Transverse colon (tissue), 4 donors: ENCODE data around the gene MIEF1. TPM values are rescaled to one million over a fixed set of nuclear protein-coding genes. Genes with fewer than 3 reads are reported as not detected.

Experiments used
- DNase-seq: peaks from one replicate; pipeline ENCODE4 v3.0.0-alpha.2; 2019
- H3K27ac ChIP-seq, 4 donors: fragments of 200-600 bp; sonication (generic); 2 replicates each; pipeline ENCODE4 v1.5.1; 2016 to 2018; ENCODE audit warnings: inconsistent platforms in 4 of 4
- H3K27me3 ChIP-seq: fragments of 200-600 bp; sonication (generic); 2 replicates; pipeline ENCODE4 v1.5.1; 2017; ENCODE audit warnings: inconsistent platforms
- H3K36me3 ChIP-seq, 4 donors: fragments of 200-600 bp; sonication (generic); 2 replicates each; pipeline ENCODE4 v1.5.1; 2017 to 2019; ENCODE audit warnings: inconsistent platforms in 4 of 4
- H3K4me1 ChIP-seq, 4 donors: fragments of 200-600 bp; sonication (generic); 2 replicates each; pipeline ENCODE4 v1.5.1; 2017 to 2020; ENCODE audit warnings: inconsistent platforms in 4 of 4
- H3K4me3 ChIP-seq, 4 donors: fragments of 200-600 bp; sonication (generic); 1 replicate in 1 of 4; 2 replicates in 3 of 4; pipeline versions ENCODE4 v1.5.1 to v1.6.1; 2017 to 2019; ENCODE audit warnings: inconsistent platforms in 4 of 4
- H3K9me3 ChIP-seq, 2 donors: fragments of 200-600 bp; sonication (generic); 2 replicates each; pipeline ENCODE4 v1.5.1; 2017 to 2019; ENCODE audit warnings: inconsistent platforms in 2 of 2
- EP300 ChIP-seq: sonication (generic); formaldehyde crosslinking; IDR thresholded peaks from one replicate; pipeline ENCODE4 v1.6.1; 2017; ENCODE audit warnings: antibody characterized with exemption, low read depth
- POLR2A ChIP-seq: fragments of 450-650 bp; IDR thresholded peaks from one replicate; pipeline ENCODE4 v1.6.1; 2016; ENCODE audit warnings: antibody characterized with exemption, mild to moderate bottlenecking, moderate library complexity
- POLR2AphosphoS5 ChIP-seq, 3 donors: sonication (generic); formaldehyde crosslinking; IDR thresholded peaks; one replicate each; pipeline ENCODE4 v1.6.1; 2016; ENCODE audit warnings: antibody characterized with exemption in 3 of 3
- WGBS, 2 donors: methylation state at CpG; one replicate each; pipeline ENCODE4 v1.1.5; 2018; ENCODE audit warnings: low coverage in 1 of 2; 5-methylcytosine and 5-hydroxymethylcytosine counted together
- in situ Hi-C, 4 donors: fragments of 200-750 bp; cut with MboI; loops; one replicate each; pipeline versions ENCODE4 v1.15.0 to v1.15.1; 2017; ENCODE audit warnings: low sequenced_read_pairs in 3 of 4, low pct_ligation_motif_present in 1 of 4, low pct_unique_long_range_greater_than_20kb in 1 of 4
- intact Hi-C: fragments of 100-400 bp; cut with DNase I; formaldehyde crosslinking; loops from one replicate; pipeline ENCODE4 v1.15.1; 2023; ENCODE audit warnings: low total_unique reads
- total RNA-seq, 4 donors: library from RNA; depleted of rRNA; stranded (reverse); fragments of >200 nt; gene quantifications; one replicate each; pipeline ENCODE4 v1.1.0, GENCODE V29; 2016
- TF ChIP-seq, protein P1 (sequence below), 5 experiments: fragments of 200-600 bp in 3 of 5; fragments of 450-650 bp in 2 of 5; sonication (generic) in 3 of 5; IDR thresholded peaks; 1 replicate in 2 of 5; 2 replicates in 3 of 5; pipeline ENCODE4 v1.5.1; 2016 to 2017; ENCODE audit warnings: antibody characterized with exemption in 5 of 5, inconsistent platforms in 3 of 5, mild to moderate bottlenecking in 2 of 5, moderate library complexity in 1 of 5

Gene MIEF1
- total RNA-seq, 4 donors from 2014 or later: 11.5 to 31.0 (median 25.6) TPM

DNA sequence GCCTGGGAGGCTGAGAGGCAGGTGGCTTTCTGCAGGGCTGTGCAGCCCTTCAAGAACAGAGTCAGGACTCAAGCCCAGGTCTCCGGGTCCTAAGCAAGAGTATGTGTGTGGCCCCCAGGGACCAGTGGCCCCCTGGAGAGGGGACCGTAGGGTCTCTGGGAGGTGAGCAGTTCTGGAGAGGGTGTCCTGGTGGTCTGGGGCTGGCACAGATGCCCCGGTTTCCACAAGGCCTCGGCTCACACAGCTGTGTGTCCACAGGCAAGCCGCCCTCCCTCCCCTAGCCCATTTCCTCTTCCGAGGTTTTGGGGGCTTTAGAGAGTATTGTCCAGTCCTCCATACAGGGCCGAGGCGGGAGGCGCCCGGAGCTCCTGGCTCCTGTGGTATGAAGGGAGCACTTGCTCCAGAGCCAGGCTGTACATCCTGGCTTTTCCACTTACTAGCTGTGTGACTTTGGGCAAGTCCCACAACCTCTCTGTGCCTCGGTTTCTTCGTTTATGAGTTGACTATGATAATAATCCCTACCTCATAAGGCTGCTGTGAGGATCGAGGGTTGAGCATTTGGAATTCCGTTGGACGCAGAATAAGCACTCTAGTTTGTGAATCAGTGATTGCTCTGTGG is 33.9 kb downstream of the MIEF1 start:
- in situ Hi-C loops: loop anchor here (5.0 to 25.0 kb wide), 5 partner anchors 374 to 826 kb away; partner anchors contain the start of genes SGSM3 (in 3 of the 4), ADSL (in 1 of the 4) and CBX7 (in 1 of the 4)
- H3K36me3 ChIP-seq: no peaks in the 10 kb centered on the region
- no peak overlapping the region for H3K27ac ChIP-seq
- no peak overlapping the region for H3K4me3 ChIP-seq
- H3K4me1 ChIP-seq: peaks cover 11 to 19% (median 12%) of the 10 kb centered on the region in 4 donors
- no peaks in the 10 kb centered on the region for H3K27me3 ChIP-seq
- no peak for DNase-seq
- intact Hi-C loops: loop anchor here (5.0 kb wide), 2 partner anchors 486 to 811 kb away; partner anchors contain the start of gene ADSL
- WGBS, 2 donors: 85% methylated on average over 15 of the region's 15 CpGs; no CpG with 5 or more reads in 1 of the 2 donors
- TF ChIP-seq POLR2A (no peak), EP300 (no peak), POLR2AphosphoS5 (IDR thresholded peaks at IDR 0.05) (no peak)
- TF ChIP-seq, protein P1, sequence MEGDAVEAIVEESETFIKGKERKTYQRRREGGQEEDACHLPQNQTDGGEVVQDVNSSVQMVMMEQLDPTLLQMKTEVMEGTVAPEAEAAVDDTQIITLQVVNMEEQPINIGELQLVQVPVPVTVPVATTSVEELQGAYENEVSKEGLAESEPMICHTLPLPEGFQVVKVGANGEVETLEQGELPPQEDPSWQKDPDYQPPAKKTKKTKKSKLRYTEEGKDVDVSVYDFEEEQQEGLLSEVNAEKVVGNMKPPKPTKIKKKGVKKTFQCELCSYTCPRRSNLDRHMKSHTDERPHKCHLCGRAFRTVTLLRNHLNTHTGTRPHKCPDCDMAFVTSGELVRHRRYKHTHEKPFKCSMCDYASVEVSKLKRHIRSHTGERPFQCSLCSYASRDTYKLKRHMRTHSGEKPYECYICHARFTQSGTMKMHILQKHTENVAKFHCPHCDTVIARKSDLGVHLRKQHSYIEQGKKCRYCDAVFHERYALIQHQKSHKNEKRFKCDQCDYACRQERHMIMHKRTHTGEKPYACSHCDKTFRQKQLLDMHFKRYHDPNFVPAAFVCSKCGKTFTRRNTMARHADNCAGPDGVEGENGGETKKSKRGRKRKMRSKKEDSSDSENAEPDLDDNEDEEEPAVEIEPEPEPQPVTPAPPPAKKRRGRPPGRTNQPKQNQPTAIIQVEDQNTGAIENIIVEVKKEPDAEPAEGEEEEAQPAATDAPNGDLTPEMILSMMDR (IDR thresholded peaks at IDR 0.05): no peak
- H3K9me3 ChIP-seq: no peaks in the 10 kb centered on the region

GRCh38 chr22:39536711-39537110 is 34.6 kb downstream of the MIEF1 start:
- H3K4me1 ChIP-seq: peaks cover 3 to 11% (median 5%) of the 10 kb centered on the region in 4 donors

DNA sequence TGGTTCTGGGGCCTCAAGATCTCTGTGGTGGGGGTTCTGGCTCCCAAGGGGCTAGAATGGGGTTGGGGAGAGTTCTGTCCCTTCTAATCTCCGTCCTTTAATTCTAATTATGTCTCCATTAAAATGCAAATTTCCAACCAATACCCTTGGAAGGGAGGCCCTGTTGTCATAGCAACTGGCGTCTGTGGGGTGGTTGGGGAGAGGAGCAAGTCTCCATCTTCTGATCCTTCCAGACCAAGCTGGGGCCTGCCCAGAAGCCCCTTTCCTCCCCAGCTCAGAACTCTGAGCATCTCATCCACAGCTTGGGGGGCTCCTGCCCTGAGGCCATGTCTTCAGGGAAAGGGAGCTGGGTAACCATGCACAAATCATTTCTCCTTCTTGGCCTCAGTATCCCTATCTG is 35.9 kb downstream of the MIEF1 start:
- Histone ChIP-seq H3K36me3 (no peaks in the 10 kb centered on the region), H3K27ac (no peak overlapping the region), H3K9me3 (no peaks in the 10 kb centered on the region), H3K27me3 (peaks cover 3% of the 10 kb centered on the region), H3K4me3 (no peak overlapping the region), H3K4me1 (peaks cover 0 to 7% (median 3%) of the 10 kb centered on the region in 4 donors)
- intact Hi-C loops (loop anchor here (5.0 kb wide), 2 partner anchors 484 to 809 kb away; partner anchors contain the start of gene ADSL), in situ Hi-C loops (loop anchor here (5.0 to 25.0 kb wide), 5 partner anchors 376 to 824 kb away; partner anchors contain the start of genes SGSM3 (in 3 of the 4), ADSL (in 1 of the 4) and CBX7 (in 1 of the 4))
- TF ChIP-seq, protein P1 (IDR thresholded peaks at IDR 0.05): no peak
- TF ChIP-seq EP300 (no peak), POLR2AphosphoS5 (IDR thresholded peaks at IDR 0.05) (no peak), POLR2A (no peak)
- DNase-seq: no peak
- WGBS, 2 donors: 45 to 83% methylated on average over 1 to 2 of the region's 2 CpGs

More at GRCh38 chr22:39536711-39537110, 34.6 kb downstream of the MIEF1 start:
- Histone ChIP-seq H3K9me3 (no peaks in the 10 kb centered on the region), H3K27ac (no peak overlapping the region), H3K27me3 (no peaks in the 10 kb centered on the region), H3K4me3 (no peak overlapping the region), H3K36me3 (no peaks in the 10 kb centered on the region)
- in situ Hi-C loops: loop anchor here (5.0 to 25.0 kb wide), 5 partner anchors 374 to 826 kb away; partner anchors contain the start of genes SGSM3 (in 3 of the 4), ADSL (in 1 of the 4) and CBX7 (in 1 of the 4)
- 71% methylated on average over 8 of the region's 8 CpGs; no CpG with 5 or more reads in 1 of the 2 donors for WGBS, 2 donors
- DNase-seq: no peak
- intact Hi-C loops: loop anchor here (5.0 kb wide), 2 partner anchors 486 to 811 kb away; partner anchors contain the start of gene ADSL
- no peak for TF ChIP-seq POLR2A
- TF ChIP-seq POLR2AphosphoS5 (IDR thresholded peaks at IDR 0.05): no peak
- TF ChIP-seq EP300: no peak
- TF ChIP-seq, protein P1 (IDR thresholded peaks at IDR 0.05): no peak

- Histone ChIP-seq H3K4me3 (no peak overlapping the region), H3K36me3 (no peaks in the 10 kb centered on the region), H3K27me3 (peaks cover 37% of the 10 kb centered on the region), H3K27ac (no peak overlapping the region), H3K9me3 (no peaks in the 10 kb centered on the region), H3K4me1 (no peaks in the 10 kb centered on the region)
- WGBS, 2 donors: 17% methylated on average over 8 to 11 of the region's 11 CpGs
- in situ Hi-C loops: loop anchor here in 3 of 4 donors (10.0 to 25.0 kb wide), 3 partner anchors 381 to 819 kb away; partner anchors contain the start of genes SGSM3 (in 3 of the 3) and CBX7 (in 1 of the 3)
- no peak for DNase-seq
- TF ChIP-seq POLR2AphosphoS5 (IDR thresholded peaks at IDR 0.05) (no peak), POLR2A (no peak)
- TF ChIP-seq, protein P1 (IDR thresholded peaks at IDR 0.05): peak in 2 of 5 experiments; percentile 8 to 17
- intact Hi-C loops: no loop called here
Observed at GRCh38 chr22:39543095-39543494, 41.0 kb downstream of the MIEF1 start.
